HepG2 (cell line): Measurements from ENCODE around the gene CCBE1. TPM values are rescaled to one million over a fixed set of nuclear protein-coding genes. Genes with fewer than 3 reads are reported as not detected.

Experiments
- ATAC-seq: fragments of 200-7000 bp; cut with Tn5 transposase; 3 replicates; pipeline ENCODE4 v1.9.1; 2020; ENCODE audit warnings: mild to moderate bottlenecking, moderate library complexity
- BruUV-seq: library from RNA; stranded (reverse); fragments of 400-500 nt; replicated peaks from 2 replicates; lab custom pipeline; 2021; lab: Mats Ljungman, UMichigan
- CTCF ChIA-PET: fragments of 300-600 bp; formaldehyde crosslinking; extraction: SDS; loops from one replicate; lab custom pipeline; 2021; ENCODE audit warnings: low total read pairs, inconsistent platforms, low intra/inter-chr PET ratio; lab: Yijun Ruan, JAX
- POLR2A ChIA-PET: fragments of 350-600 bp; sonication (Branson Sonifier 250); formaldehyde crosslinking; loops from one replicate; lab custom pipeline; 2020; ENCODE audit warnings: antibody characterized with exemption, inconsistent platforms; lab: Yijun Ruan, JAX
- DNase-seq: peaks from one replicate; pipeline ENCODE4 v3.0.0-alpha.2; 2015; ENCODE audit warnings: low spot score
- FAIRE-seq: peaks from 3 replicates; lab custom pipeline; 2011; peaks lifted over from hg19 to GRCh38; lab: Jason Lieb, UNC
- H2AFZ ChIP-seq: one replicate; pipeline ENCODE4 v1.6.1; 2011; ENCODE audit warnings: low read length, inconsistent platforms
- H3K27ac ChIP-seq: fragments of 300-600 bp; 3 replicates; pipeline ENCODE4 v1.8.0; 2011; ENCODE audit warnings: mixed run types, mild to moderate bottlenecking, mixed read lengths, low read length, inconsistent platforms; ENCODE audit not compliant: insufficient read depth; ENCODE audit errors: extremely low read length
- H3K27me3 ChIP-seq, 2 experiments: fragments of 200-600 bp in 1 of 2; 2 replicates in 1 of 2; 3 replicates in 1 of 2; pipeline versions ENCODE4 v1.6.0 to v1.8.0; 2011; ENCODE audit warnings: low read length in 2 of 2, mild to moderate bottlenecking in 2 of 2, moderate library complexity in 2 of 2, inconsistent platforms in 1 of 2; ENCODE audit not compliant: insufficient read depth in 2 of 2, control insufficient read depth in 1 of 2
- H3K36me3 ChIP-seq, 2 experiments: fragments of 200-600 bp in 1 of 2; replicated peaks in 1 of 2; 2 replicates in 1 of 2; 3 replicates in 1 of 2; pipeline versions ENCODE4 v1.5.1 to v1.8.0; 2011; ENCODE audit warnings: low read length in 2 of 2, inconsistent platforms in 1 of 2; ENCODE audit not compliant: insufficient read depth in 2 of 2, control insufficient read depth in 1 of 2
- H3K4me1 ChIP-seq: 2 replicates; pipeline ENCODE4 v1.5.1; 2012; ENCODE audit warnings: low read length, inconsistent platforms; ENCODE audit not compliant: insufficient read depth
- H3K4me2 ChIP-seq: 2 replicates; pipeline ENCODE4 v1.6.0; 2011; ENCODE audit warnings: low read depth, low read length, inconsistent platforms
- H3K4me3 ChIP-seq, 3 experiments: fragments of 200-600 bp in 1 of 3; sonication (generic), shearing (Covaris generic) in 1 of 3; replicated peaks in 1 of 3; 2 replicates each; pipeline ENCODE4 v1.5.1; 2011 to 2016; ENCODE audit warnings: low read length in 3 of 3, inconsistent platforms in 2 of 3, low read depth in 2 of 3, mild to moderate bottlenecking in 2 of 3, control low read depth in 1 of 3, mixed read lengths in 1 of 3; ENCODE audit not compliant: insufficient read depth in 1 of 3
- H3K79me2 ChIP-seq: one replicate; pipeline ENCODE4 v1.6.1; 2011; ENCODE audit warnings: low read length, inconsistent platforms; ENCODE audit not compliant: insufficient read depth
- H3K9ac ChIP-seq: 2 replicates; pipeline ENCODE4 v1.6.0; 2011; ENCODE audit warnings: mild to moderate bottlenecking, low read depth, low read length, inconsistent platforms; ENCODE audit not compliant: insufficient read depth
- H3K9me3 ChIP-seq: 2 replicates; pipeline ENCODE4 v1.5.1; 2012; ENCODE audit warnings: mild to moderate bottlenecking, low read length
- H4K20me1 ChIP-seq: 2 replicates; pipeline ENCODE4 v1.6.0; 2011; ENCODE audit warnings: inconsistent platforms, mild to moderate bottlenecking, low read length, moderate library complexity; ENCODE audit not compliant: insufficient read depth
- ARNT2 ChIP-seq: sonication (generic); formaldehyde crosslinking; IDR thresholded peaks from 2 replicates; pipeline ENCODE4 v1.8.0; 2022; ENCODE audit warnings: mild to moderate bottlenecking, low read depth, missing genetic modification reagents, moderate library complexity
- BRCA1 ChIP-seq: sonication (generic); formaldehyde crosslinking; IDR thresholded peaks from 2 replicates; pipeline ENCODE4 v1.4.0; 2020; ENCODE audit warnings: missing genetic modification reagents
- BRF2 ChIP-seq: sonication (generic); formaldehyde crosslinking; IDR thresholded peaks from 2 replicates; pipeline ENCODE4 v1.8.1; 2022; ENCODE audit warnings: mild to moderate bottlenecking, missing genetic modification reagents
- HNF1B ChIP-seq: sonication (generic); formaldehyde crosslinking; IDR thresholded peaks from 2 replicates; pipeline ENCODE4 v1.5.1; 2020; ENCODE audit warnings: mild to moderate bottlenecking, moderate library complexity, missing genetic modification reagents
- HNF4A ChIP-seq: sonication (generic); formaldehyde crosslinking; IDR thresholded peaks from 2 replicates; pipeline ENCODE4 v1.4.0; 2020; ENCODE audit warnings: missing genetic modification reagents
- HNRNPK ChIP-seq: fragments of 200-400 bp; formaldehyde crosslinking; IDR thresholded peaks from 2 replicates; pipeline ENCODE4 v1.6.1; 2018; ENCODE audit warnings: low read length, low read depth, moderate library complexity, mild to moderate bottlenecking; ENCODE audit not compliant: poor library complexity, severe bottlenecking
- HOXA9 ChIP-seq: sonication (generic); formaldehyde crosslinking; IDR thresholded peaks from 2 replicates; pipeline ENCODE4 v1.8.1; 2022; ENCODE audit warnings: missing genetic modification reagents, mild to moderate bottlenecking, moderate library complexity, borderline replicate concordance
- MED1 ChIP-seq: sonication (generic); formaldehyde crosslinking; IDR thresholded peaks from 2 replicates; pipeline ENCODE4 v1.4.0; 2020; ENCODE audit warnings: missing genetic modification reagents
- MNT ChIP-seq: fragments of 450-650 bp; IDR thresholded peaks from 2 replicates; pipeline ENCODE4 v1.6.1; 2016
- MTF1 ChIP-seq: sonication (generic); formaldehyde crosslinking; IDR thresholded peaks from 2 replicates; pipeline ENCODE4 v1.5.0; 2020; ENCODE audit warnings: missing genetic modification reagents
- NR0B2 ChIP-seq: sonication (generic); formaldehyde crosslinking; IDR thresholded peaks from 2 replicates; pipeline ENCODE4 v1.4.0; 2020; ENCODE audit warnings: mild to moderate bottlenecking, missing genetic modification reagents
- RCOR2 ChIP-seq: IDR thresholded peaks from 2 replicates; pipeline ENCODE4 v1.6.1; 2016; ENCODE audit warnings: missing biosample characterization, missing genetic modification reagents
- RFXAP ChIP-seq: sonication (generic); formaldehyde crosslinking; IDR thresholded peaks from 2 replicates; pipeline ENCODE4 v1.4.0; 2020; ENCODE audit warnings: missing genetic modification reagents, borderline replicate concordance
- TEAD2 ChIP-seq: sonication (generic); formaldehyde crosslinking; IDR thresholded peaks from 2 replicates; pipeline ENCODE4 v1.9.0; 2021; ENCODE audit warnings: missing genetic modification reagents
- ZBTB26 ChIP-seq: IDR thresholded peaks from 2 replicates; pipeline ENCODE4 v1.6.1; 2016; ENCODE audit warnings: missing compliant biosample characterization, missing genetic modification reagents, borderline replicate concordance
- ZNF264 ChIP-seq: sonication (generic); formaldehyde crosslinking; IDR thresholded peaks from 2 replicates; pipeline ENCODE4 v1.4.0; 2020; ENCODE audit warnings: missing genetic modification reagents
- ZNF629 ChIP-seq: sonication (generic); formaldehyde crosslinking; conservative IDR thresholded peaks from 2 replicates; pipeline ENCODE4 v1.5.0; 2020; ENCODE audit warnings: missing genetic modification reagents
- ZNF776 ChIP-seq: sonication (generic); formaldehyde crosslinking; IDR thresholded peaks from 2 replicates; pipeline ENCODE4 v1.4.0; 2020; ENCODE audit warnings: mild to moderate bottlenecking, missing genetic modification reagents
- WGBS: methylation state at CpG from one replicate; pipeline ENCODE4 v1.1.6; 2017; ENCODE audit warnings: low lambda C conversion rate; 5-methylcytosine and 5-hydroxymethylcytosine counted together
- in situ Hi-C: cut with HindIII; loops from 2 replicates; pipeline ENCODE4 v1.10.0; 2017; ENCODE audit warnings: low pct_unique_long_range_greater_than_20kb; ENCODE audit not compliant: extremely low pct_ligation_motif_present
- intact Hi-C: fragments of 100-400 bp; cut with micrococcal nuclease; formaldehyde crosslinking; loops from one replicate; pipeline ENCODE4 v1.10.0; 2022; ENCODE audit not compliant: unreplicated experiment
- polyA plus RNA-seq, 8 experiments: library from polyadenylated mRNA; depleted of rRNA in 3 of 8; stranded (reverse) in 7 of 8; unstranded in 1 of 8; fragments of >200 nt; fragmentation: Illumina TruSeq in 4 of 8; extraction: Trizol in 4 of 8; gene quantifications; 2 replicates each; pipeline versions ENCODE4 v1.2.1 to v1.2.3, GENCODE V29; 2011 to 2016; ENCODE audit warnings: low read depth in 4 of 8, missing spikeins in 1 of 8, mixed read lengths in 1 of 8; ENCODE audit not compliant: insufficient read depth in 1 of 8
- total RNA-seq, 5 experiments: library from RNA; depleted of rRNA; stranded (reverse); fragments of >200 nt; fragmentation: Illumina TruSeq; extraction: Trizol; gene quantifications; 2 replicates each; pipeline ENCODE4 v1.2.3, GENCODE V29; 2016; ENCODE audit warnings: low read depth in 1 of 5

The CCBE1 gene
- total and polyA plus RNA-seq, 2 of the 13 experiments (the other 11 are each of a cell fraction or from before 2014, with no cell fraction given), result not detected

GRCh38 chr18:59488899-59489298, 208.3 kb downstream of the CCBE1 start:
- no peak overlapping the region for H2AFZ ChIP-seq
- H3K4me2 ChIP-seq, result no peak overlapping the region
- no peaks in the 10 kb centered on the region for H3K36me3 ChIP-seq
- no peaks in the 10 kb centered on the region for H3K4me1 ChIP-seq
- CTCF ChIA-PET, result no interaction called here
- no peaks in the 10 kb centered on the region for H4K20me1 ChIP-seq
- no peak overlapping the region for H3K9ac ChIP-seq
- in situ Hi-C loops (no loop called here), intact Hi-C loops (no loop called here)
- POLR2A ChIA-PET, result no interaction called here
- H3K4me3 ChIP-seq, result no peak overlapping the region
- no peak for ATAC-seq
- H3K27me3 ChIP-seq, result 0 out of 5 replicates have a peak, but pooled peaks cover 0 to 8% of the 10 kb centered on the region in 2 experiments
- no peaks in the 10 kb centered on the region for H3K9me3 ChIP-seq
- DNase-seq, result no peak
- no peak for FAIRE-seq
- 44% methylated on average over 2 of the region's 2 CpGs for WGBS
- no peak for TF ChIP-seq MED1 (CRISPR knock-in tag)
- no peak for TF ChIP-seq TEAD2 (CRISPR knock-in tag)
- TF ChIP-seq ZNF629 (CRISPR knock-in tag), result no peak
- no peak for TF ChIP-seq ZNF264 (CRISPR knock-in tag)
- TF ChIP-seq BRF2 (CRISPR knock-in tag), result no peak
- no peak for TF ChIP-seq HOXA9 (CRISPR knock-in tag)
- TF ChIP-seq HNRNPK, result no peak
- TF ChIP-seq HNF1B (CRISPR knock-in tag), result no peak
- no peak for TF ChIP-seq MNT
- no peak for TF ChIP-seq ARNT2
- TF ChIP-seq ZNF776, result no peak
- TF ChIP-seq HNF4A, result no peak
- TF ChIP-seq NR0B2 (CRISPR knock-in tag), result no peak
- no peak for TF ChIP-seq RCOR2 (CRISPR knock-in tag)
- no peak for TF ChIP-seq BRCA1 (CRISPR knock-in tag)
- TF ChIP-seq ZBTB26, result no peak
- TF ChIP-seq MTF1, result no peak
- TF ChIP-seq RFXAP, result no peak
- no peak overlapping the region for H3K27ac ChIP-seq
- no peaks in the 10 kb centered on the region for H3K79me2 ChIP-seq
- no TSS peak for BruUV-seq
